22Rv1 (cell line): Measurements from ENCODE around the gene RPS4Y1.
"Not testable (repeated sequence)": the region's sequence is repeated elsewhere in the genome, so short reads cannot be mapped to it uniquely, and the experiment has no call there.

Source experiments
- H3K27ac ChIP-seq: fragments of 450-650 bp; 2 replicates; pipeline ENCODE4 v1.5.1; 2017
- CTCF ChIP-seq: fragments of 450-650 bp; IDR thresholded peaks from 2 replicates; pipeline ENCODE4 v1.5.1; 2017; ENCODE audit warnings: mild to moderate bottlenecking
- ZFX ChIP-seq: fragments of 450-650 bp; IDR thresholded peaks from 2 replicates; pipeline ENCODE4 v1.6.1; 2017; ENCODE audit warnings: antibody characterized with exemption, borderline replicate concordance

RPS4Y1 gene

GRCh38 chrY:2857686-2858085 is 16.3 kb downstream of the RPS4Y1 start:
- H3K27ac ChIP-seq: no peak overlapping the region
- TF ChIP-seq CTCF: peak; percentile 31
- TF ChIP-seq ZFX: no peak

GRCh38 chrY:2859782-2860181 is 18.4 kb downstream of the RPS4Y1 start:
- H3K27ac ChIP-seq: no peak overlapping the region
- TF ChIP-seq ZFX (no peak), CTCF (no peak)

GRCh38 chrY:2860511-2860910 is 19.1 kb downstream of the RPS4Y1 start:
- no peak overlapping the region for H3K27ac ChIP-seq

DNA sequence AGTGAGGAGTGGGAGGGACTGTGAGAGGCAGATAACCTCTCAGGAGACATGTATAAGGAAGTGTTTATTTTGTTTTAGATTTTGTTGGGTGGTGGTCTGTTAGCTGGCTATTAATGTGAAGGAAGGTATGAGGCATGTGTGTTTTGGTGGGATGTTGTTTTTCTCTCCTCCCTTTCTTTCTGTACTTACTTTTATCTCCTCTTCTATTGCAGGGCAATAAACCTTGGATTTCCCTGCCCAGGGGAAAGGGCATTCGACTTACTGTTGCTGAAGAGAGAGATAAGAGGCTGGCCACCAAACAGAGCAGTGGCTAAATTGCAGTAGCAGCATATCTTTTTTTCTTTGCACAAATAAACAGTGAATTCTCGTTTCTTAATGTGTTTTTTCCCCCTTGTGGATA is 25.2 kb downstream of the RPS4Y1 start:
- TF ChIP-seq ZFX (no peak), CTCF (no peak)
- no peak overlapping the region for H3K27ac ChIP-seq

More at GRCh38 chrY:2860511-2860910, 19.1 kb downstream of the RPS4Y1 start:
- TF ChIP-seq ZFX (no peak), CTCF (no peak)

DNA sequence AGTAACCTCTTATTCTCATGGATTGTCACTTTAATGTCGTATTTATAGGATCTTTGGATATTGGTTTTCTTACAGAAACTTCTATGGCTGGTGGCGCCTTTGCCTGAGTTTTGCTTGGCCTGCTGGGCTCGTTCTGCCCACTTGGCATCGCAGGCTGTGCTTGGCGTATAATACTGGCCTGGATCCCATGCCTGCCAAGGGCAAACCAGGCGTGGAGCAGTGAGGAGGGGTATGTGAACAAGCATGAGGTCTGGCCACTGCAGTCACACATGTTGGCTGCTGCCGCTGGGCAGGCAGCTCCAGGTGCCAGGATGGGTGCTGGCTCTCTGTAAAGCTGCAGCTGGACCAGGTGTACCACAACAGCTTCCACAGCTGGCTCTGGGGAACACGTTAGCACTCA is 26.1 kb downstream of the RPS4Y1 start:
- TF ChIP-seq CTCF: no peak
- TF ChIP-seq ZFX: no peak
- no peak overlapping the region for H3K27ac ChIP-seq

GRCh38 chrY:2868035-2868607 is 26.7 kb downstream of the RPS4Y1 start:
- H3K27ac ChIP-seq: no peak overlapping the region
- TF ChIP-seq CTCF: no peak
- no peak for TF ChIP-seq ZFX

GRCh38 chrY:2872234-2872633 is 30.8 kb downstream of the RPS4Y1 start:
- not testable (repeated sequence) for H3K27ac ChIP-seq

GRCh38 chrY:2874211-2874610 is 32.8 kb downstream of the RPS4Y1 start:
- no peak for TF ChIP-seq ZFX
- no peak for TF ChIP-seq CTCF
- no peak overlapping the region for H3K27ac ChIP-seq
